ENCODE data around the gene SCYGR3. TPM values are rescaled to one million over a fixed set of nuclear protein-coding genes. Genes with fewer than 3 reads are reported as not detected.

The SCYGR3 gene
- total RNA-seq, 2 donors from 2014 or later, result not detected

DNA sequence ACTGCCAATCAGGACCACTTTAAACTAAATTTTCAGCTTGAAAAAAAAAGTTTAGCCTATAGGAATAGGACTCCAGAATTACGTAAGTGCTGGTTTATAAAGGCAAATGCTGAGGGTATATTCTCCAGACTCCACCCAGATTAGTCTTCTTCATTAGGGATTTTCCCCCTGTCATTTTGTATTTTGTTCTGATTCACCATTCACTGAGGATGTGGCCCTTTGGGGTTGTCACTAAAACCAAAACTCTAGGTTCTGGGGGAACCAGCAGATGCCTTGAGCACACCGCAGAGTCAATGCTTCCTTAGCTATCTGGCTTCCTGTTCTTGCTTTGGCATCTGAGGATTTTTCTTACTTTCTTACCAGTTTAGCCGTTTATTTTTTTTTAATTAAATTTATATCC, 13.1 kb upstream of the SCYGR3 start:
- ATAC-seq (replicated peaks in 1 of 2) (peak; percentile 90 to 95), DNase-seq (peak; percentile 25 to 27)
- no peaks in the 10 kb centered on the region for H3K9me3 Mint-ChIP-seq
- H3K27me3 Mint-ChIP-seq (ENCODE audit: low read depth), result peaks cover 33% of the 10 kb centered on the region
- no peaks in the 10 kb centered on the region for H3K4me1 Mint-ChIP-seq (ENCODE audit: low read depth)
- H3K27ac Mint-ChIP-seq, result no peak overlapping the region
- no peaks in the 10 kb centered on the region for H3K36me3 Mint-ChIP-seq (ENCODE audit: insufficient read depth in 2 of 2)
- H3K4me3 Mint-ChIP-seq, result no peak overlapping the region

DNA sequence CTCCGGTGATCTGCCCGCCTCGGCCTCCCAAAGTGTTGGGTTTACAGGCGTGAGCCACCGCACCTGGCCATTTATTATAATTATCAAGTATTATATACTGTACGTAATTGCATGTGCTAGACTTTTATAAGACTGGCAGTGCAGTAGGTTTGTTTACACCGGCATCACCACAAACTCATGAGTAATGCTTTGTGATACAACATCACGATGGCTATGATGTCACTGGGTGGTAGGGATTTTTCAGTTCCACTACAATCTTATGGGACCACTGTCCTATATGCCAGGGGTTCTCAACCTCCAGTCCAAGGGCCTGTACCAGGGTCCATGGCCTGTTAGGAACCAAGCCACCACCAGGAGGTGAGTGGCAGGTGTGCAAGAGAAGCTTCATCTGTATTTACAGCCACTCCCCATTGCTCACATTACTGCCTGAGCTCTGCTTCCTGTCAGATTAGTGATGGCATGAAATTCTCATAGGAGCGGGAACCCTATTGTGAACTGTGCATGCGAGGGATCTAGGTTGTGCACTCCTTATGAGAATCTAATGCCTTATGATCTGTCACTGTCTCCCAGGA, 12.0 kb upstream of the SCYGR3 start:
- no peak overlapping the region for H3K4me3 Mint-ChIP-seq
- H3K27ac Mint-ChIP-seq, result no peak overlapping the region
- no peak for DNase-seq
- no peaks in the 10 kb centered on the region for H3K9me3 Mint-ChIP-seq
- ATAC-seq (replicated peaks in 1 of 2), result peak in 1 of 2 donors; percentile 37
- no peaks in the 10 kb centered on the region for H3K36me3 Mint-ChIP-seq (ENCODE audit: insufficient read depth in 2 of 2)
- H3K27me3 Mint-ChIP-seq (ENCODE audit: low read depth), result peaks cover 27% of the 10 kb centered on the region
- no peaks in the 10 kb centered on the region for H3K4me1 Mint-ChIP-seq (ENCODE audit: low read depth)

DNA sequence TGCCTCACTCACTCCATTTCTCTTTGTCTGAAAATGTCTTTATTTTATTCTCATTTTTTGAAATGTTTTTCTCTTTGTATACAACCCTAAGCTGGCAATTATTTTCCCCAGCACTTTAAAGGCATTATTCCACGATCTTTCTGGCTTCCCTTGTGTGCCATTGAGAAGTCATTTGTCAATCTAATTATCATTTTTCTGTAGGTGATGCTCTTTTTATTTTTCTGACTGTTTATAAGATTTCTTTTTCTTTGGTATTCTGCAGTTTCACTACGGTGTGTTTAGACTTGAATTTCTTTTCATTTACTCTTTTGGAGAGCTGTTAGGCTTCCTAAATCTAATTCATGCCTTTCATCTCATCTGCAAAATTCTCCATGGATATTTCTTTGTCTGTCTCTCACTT, 10.8 kb upstream of the SCYGR3 start:
- no peak for DNase-seq
- Mint-ChIP-seq H3K4me3 (no peak overlapping the region), H3K36me3 (ENCODE audit: insufficient read depth in 2 of 2) (no peaks in the 10 kb centered on the region), H3K4me1 (ENCODE audit: low read depth) (no peaks in the 10 kb centered on the region), H3K27me3 (ENCODE audit: low read depth) (peaks cover 14% of the 10 kb centered on the region), H3K27ac (no peak overlapping the region), H3K9me3 (no peaks in the 10 kb centered on the region)
- no peak for ATAC-seq (replicated peaks in 1 of 2)

DNA sequence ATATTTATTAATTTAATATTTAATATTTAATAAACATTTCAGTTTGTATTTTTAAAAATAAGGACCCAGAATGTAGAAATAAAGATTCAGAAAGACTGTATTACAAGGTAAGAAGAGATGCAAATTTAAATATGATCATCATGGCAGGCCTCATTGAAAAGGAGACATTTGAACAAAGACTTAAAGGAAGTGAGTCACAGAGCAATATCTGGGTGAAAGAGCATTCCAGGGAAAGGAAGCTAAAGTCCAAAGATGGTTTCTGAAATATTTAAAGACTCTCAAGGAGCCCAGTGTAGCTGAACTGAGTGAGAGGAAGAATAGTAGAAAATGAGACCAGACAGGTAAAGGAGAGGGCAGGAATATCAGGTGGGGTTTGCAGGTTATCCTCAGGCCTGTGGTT, 8.6 kb upstream of the SCYGR3 start:
- H3K27me3 Mint-ChIP-seq (ENCODE audit: low read depth), result no peaks in the 10 kb centered on the region
- no peaks in the 10 kb centered on the region for H3K36me3 Mint-ChIP-seq (ENCODE audit: insufficient read depth in 2 of 2)
- no peaks in the 10 kb centered on the region for H3K4me1 Mint-ChIP-seq (ENCODE audit: low read depth)
- DNase-seq (no peak), ATAC-seq (replicated peaks in 1 of 2) (no peak)
- H3K9me3 Mint-ChIP-seq, result no peaks in the 10 kb centered on the region
- H3K4me3 Mint-ChIP-seq, result no peak overlapping the region
- H3K27ac Mint-ChIP-seq, result no peak overlapping the region

DNA sequence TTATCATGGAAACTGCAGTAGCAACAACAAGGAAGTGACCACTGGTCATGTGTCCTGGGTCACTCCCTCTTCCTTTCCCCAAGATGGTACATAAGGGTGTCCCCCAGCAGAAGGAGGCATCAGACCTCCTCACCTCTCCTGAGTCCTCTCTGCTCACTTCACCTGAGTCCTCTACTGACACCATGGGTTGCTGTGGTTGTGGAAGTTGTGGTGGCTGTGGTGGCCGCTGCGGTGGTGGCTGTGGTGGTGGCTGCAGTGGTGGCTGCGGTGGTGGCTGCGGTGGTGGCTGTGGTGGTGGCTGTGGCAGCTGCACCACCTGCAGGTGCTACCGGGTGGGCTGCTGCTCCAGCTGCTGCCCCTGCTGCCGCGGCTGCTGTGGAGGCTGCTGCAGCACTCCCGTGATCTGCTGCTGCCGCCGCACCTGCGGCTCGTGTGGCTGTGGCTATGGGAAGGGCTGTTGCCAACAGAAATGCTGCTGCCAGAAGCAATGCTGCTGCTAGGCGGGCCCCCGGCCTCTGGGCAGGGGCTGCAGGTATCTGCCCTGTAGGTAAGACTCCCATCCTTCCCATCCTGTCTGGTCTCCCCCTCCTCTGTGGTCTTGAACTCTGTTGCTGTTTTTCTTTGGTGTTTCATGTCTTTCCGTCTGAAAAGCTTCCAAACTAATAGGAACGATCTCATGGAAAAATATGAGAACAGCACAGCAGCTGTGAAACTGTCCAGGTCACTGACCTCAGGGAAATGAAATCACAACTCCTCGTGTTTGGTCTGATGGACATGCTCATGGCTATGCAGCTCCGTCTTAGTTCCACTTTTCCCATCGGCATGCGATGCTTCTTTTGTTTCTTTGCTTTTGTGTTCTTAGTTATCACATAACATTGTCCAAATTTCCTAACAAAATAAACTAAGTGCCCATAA, 2.9 kb upstream of the SCYGR3 start, which contains the start of gene SCYGR4:
TSS of gene SCYGR4 (plus strand) at position 183 of the 915 bp plus-strand sequence. CDS start at position 183, 0 bp downstream.
- DNase-seq, result no peak
- no peaks in the 10 kb centered on the region for H3K4me1 Mint-ChIP-seq (ENCODE audit: low read depth)
- H3K27me3 Mint-ChIP-seq (ENCODE audit: low read depth), result peaks cover 19% of the 10 kb centered on the region
- ATAC-seq (replicated peaks in 1 of 2), result no peak
- no peak within 1 kb of the TSS for H3K27ac Mint-ChIP-seq
- no peaks in the 10 kb centered on the region for H3K9me3 Mint-ChIP-seq
- H3K36me3 Mint-ChIP-seq (ENCODE audit: insufficient read depth in 2 of 2), result no peaks in the 10 kb centered on the region
- H3K4me3 Mint-ChIP-seq, result no peak within 1 kb of the TSS

DNA sequence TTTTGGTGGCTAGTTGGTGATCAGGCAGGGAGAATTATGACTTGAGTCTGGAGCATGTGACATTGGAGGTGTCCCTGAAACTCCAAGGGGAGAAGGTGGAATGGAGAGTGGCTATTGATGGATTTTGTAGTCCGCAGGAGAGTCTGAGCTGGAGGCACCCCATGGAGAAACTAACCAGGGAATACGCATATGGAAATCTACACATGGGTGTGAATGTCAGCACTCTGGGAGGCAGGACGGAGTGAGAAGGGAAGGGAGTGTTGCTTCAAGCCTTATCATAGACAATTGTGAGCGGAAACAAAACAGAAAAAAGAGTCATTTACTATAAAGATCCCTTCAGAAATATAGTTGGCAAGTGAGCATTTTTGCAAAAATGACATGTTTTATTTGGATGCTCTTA, 2.0 kb upstream of the SCYGR3 start:
- no peaks in the 10 kb centered on the region for H3K36me3 Mint-ChIP-seq (ENCODE audit: insufficient read depth in 2 of 2)
- no peak overlapping the region for H3K27ac Mint-ChIP-seq
- H3K9me3 Mint-ChIP-seq, result no peaks in the 10 kb centered on the region
- no peaks in the 10 kb centered on the region for H3K4me1 Mint-ChIP-seq (ENCODE audit: low read depth)
- peaks cover 24% of the 10 kb centered on the region for H3K27me3 Mint-ChIP-seq (ENCODE audit: low read depth)
- ATAC-seq (replicated peaks in 1 of 2) (no peak), DNase-seq (no peak)
- no peak overlapping the region for H3K4me3 Mint-ChIP-seq

DNA sequence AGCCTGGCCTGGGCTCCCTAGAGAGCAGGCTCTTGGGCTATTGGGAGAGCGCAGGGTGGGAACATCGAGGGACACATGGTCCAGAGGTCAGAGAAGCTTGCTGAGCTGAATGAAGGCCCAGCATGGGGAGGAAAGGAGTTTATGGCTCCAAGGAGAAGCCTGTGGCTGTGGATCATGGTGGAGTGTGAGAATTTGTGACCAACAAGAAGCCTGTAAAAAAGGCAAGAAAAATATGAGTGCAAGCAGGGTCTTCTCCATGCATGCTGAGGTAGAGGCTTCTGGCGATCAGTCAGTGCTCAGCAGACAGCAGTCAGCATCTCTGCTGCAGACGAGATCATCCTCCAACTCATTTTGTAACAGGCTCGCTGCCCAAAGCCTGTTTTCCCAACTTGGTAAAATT, 1.3 kb upstream of the SCYGR3 start:
- no peak overlapping the region for H3K27ac Mint-ChIP-seq
- no peak for ATAC-seq (replicated peaks in 1 of 2)
- H3K4me3 Mint-ChIP-seq, result no peak overlapping the region
- no peak for DNase-seq
- H3K36me3 Mint-ChIP-seq (ENCODE audit: insufficient read depth in 2 of 2), result no peaks in the 10 kb centered on the region
- H3K9me3 Mint-ChIP-seq, result no peaks in the 10 kb centered on the region
- peaks cover 24% of the 10 kb centered on the region for H3K27me3 Mint-ChIP-seq (ENCODE audit: low read depth)
- H3K4me1 Mint-ChIP-seq (ENCODE audit: low read depth), result no peaks in the 10 kb centered on the region

DNA sequence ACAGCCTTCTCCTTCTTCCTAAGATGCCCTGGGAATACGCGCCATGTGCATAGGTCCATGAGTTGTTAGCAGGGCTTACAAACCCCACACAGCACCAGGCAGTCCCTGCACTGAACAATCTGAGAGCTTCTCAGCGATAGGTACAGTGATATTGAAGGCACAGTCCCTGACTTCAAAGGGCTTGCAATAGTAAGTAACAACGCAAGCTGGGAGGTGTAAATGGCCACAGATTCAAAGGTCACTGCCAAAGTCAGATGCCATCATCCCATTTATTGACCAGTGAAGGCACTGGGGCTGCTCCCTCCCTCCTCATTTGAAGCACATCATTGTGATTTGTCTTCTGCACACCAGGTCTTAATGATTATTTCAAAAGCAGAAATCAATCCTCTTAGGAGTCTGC, 541 bp upstream of the SCYGR3 start:
- no peak overlapping the region for H3K27ac Mint-ChIP-seq
- ATAC-seq (replicated peaks in 1 of 2), result no peak
- H3K4me3 Mint-ChIP-seq, result no peak overlapping the region
- no peaks in the 10 kb centered on the region for H3K4me1 Mint-ChIP-seq (ENCODE audit: low read depth)
- H3K36me3 Mint-ChIP-seq (ENCODE audit: insufficient read depth in 2 of 2), result no peaks in the 10 kb centered on the region
- peaks cover 31% of the 10 kb centered on the region for H3K27me3 Mint-ChIP-seq (ENCODE audit: low read depth)
- no peak for DNase-seq
- no peaks in the 10 kb centered on the region for H3K9me3 Mint-ChIP-seq

DNA sequence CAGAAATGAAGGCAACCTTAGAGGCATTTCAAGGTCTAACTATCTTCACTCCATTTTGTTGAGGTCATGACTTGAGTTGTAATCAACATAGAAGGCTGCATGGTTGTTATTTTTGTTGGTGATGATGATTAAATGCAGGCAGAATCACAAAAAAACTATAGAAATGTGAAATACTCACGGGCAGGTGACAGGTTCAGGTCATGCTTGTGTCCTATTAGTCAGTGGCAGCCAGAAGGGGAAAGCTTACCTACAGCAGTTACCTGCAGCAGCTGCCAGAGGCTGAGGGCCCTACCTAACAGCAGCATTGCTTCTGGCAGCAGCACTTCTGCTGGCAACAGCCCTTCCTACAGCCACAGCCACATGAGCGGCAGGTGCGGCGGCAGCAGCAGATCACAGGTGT, 394 bp downstream of the SCYGR3 start:
- Mint-ChIP-seq H3K36me3 (ENCODE audit: insufficient read depth in 2 of 2) (no peaks in the 10 kb centered on the region), H3K27ac (no peak overlapping the region), H3K9me3 (no peaks in the 10 kb centered on the region), H3K4me3 (no peak overlapping the region), H3K4me1 (ENCODE audit: low read depth) (no peaks in the 10 kb centered on the region), H3K27me3 (ENCODE audit: low read depth) (peaks cover 40% of the 10 kb centered on the region)
- DNase-seq (no peak), ATAC-seq (replicated peaks in 1 of 2) (no peak)

DNA sequence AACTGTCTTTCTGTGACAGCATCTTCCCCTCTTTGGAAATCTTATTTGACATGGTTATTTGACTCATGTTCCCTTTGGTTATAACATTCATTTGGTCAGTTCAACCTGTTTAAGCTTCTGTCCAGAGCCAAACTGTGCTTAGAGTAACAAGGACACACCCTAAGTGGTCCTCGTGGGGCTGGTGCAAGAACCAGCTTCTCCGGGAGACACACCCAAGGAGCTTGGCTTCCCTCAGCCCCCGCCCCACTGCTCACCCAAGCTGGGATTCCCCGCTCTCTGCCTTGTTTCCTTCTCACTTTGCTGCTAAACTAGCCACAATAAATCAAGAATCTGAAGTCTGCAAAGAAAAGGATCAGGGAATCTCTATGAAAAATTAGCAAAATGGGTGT, 1.4 kb downstream of the SCYGR3 start:
- Mint-ChIP-seq H3K27ac (no peak overlapping the region), H3K27me3 (ENCODE audit: low read depth) (peaks cover 47% of the 10 kb centered on the region), H3K4me1 (ENCODE audit: low read depth) (peaks cover 3% of the 10 kb centered on the region), H3K4me3 (no peak overlapping the region), H3K36me3 (ENCODE audit: insufficient read depth in 2 of 2) (no peaks in the 10 kb centered on the region), H3K9me3 (no peaks in the 10 kb centered on the region)
- DNase-seq, result no peak
- ATAC-seq (replicated peaks in 1 of 2), result no peak

DNA sequence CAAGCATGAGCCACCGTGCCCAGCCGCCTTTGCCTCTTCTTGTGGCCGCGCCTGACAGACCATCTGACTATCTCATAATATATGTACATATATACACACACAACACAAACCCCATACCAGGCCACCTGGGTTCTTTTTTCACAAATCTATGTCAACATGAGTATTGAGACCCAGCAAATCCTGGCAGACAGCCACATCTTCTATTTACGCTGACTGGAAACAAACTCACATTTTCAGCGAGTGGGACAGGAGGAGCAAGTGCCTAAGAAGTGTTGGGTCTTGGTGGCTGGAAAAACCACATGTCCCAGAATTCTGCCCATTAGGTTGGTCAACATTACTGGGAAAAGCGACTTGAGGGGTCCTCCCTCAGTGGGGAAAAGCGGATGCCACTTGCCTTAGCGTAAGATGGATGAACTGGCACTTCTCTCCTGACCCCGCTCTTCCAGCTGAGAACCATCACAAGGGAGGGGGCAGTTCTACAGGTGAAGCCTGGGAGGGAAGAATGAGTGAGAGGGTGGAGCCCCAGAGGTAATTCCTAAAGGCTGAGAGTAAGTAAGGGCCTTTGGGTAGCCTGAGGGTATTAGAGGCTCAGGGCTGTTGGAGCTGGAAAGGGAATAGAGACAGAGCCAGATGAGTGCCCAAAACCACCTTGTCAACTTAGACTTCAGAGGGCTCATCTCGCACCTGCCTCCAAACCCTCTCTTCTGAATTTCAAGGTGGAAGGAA, 1.9 kb downstream of the SCYGR3 start:
- Mint-ChIP-seq H3K9me3 (no peaks in the 10 kb centered on the region), H3K4me3 (no peak overlapping the region), H3K27me3 (ENCODE audit: low read depth) (peaks cover 47% of the 10 kb centered on the region), H3K36me3 (ENCODE audit: insufficient read depth in 2 of 2) (no peaks in the 10 kb centered on the region), H3K4me1 (ENCODE audit: low read depth) (peaks cover 7% of the 10 kb centered on the region), H3K27ac (no peak overlapping the region)
- DNase-seq (no peak), ATAC-seq (replicated peaks in 1 of 2) (no peak)

DNA sequence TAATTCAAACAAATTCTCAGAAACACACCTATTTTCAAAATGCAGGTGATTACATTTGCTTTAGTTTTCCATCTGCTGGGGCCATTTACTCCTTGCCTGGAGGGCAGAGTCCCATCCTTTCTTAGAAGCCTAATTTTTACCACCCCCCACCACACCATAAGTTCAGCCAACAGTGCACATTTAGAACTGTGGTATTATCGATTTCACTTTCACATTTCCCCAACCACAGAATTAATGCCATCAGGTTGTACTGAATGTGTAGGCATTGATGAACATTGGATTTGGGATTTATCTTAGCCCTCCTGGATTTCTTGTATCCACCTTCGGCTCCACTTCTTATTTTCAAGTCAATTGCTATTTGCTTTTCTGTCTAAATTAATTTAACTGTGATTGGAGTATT, 4.5 kb downstream of the SCYGR3 start:
- Mint-ChIP-seq H3K4me1 (ENCODE audit: low read depth) (peaks cover 7% of the 10 kb centered on the region), H3K27me3 (ENCODE audit: low read depth) (peaks cover 45% of the 10 kb centered on the region), H3K27ac (no peak overlapping the region), H3K9me3 (no peaks in the 10 kb centered on the region), H3K4me3 (no peak overlapping the region), H3K36me3 (ENCODE audit: insufficient read depth in 2 of 2) (no peaks in the 10 kb centered on the region)
- ATAC-seq (replicated peaks in 1 of 2), result no peak
- no peak for DNase-seq
